Measurements from ENCODE around the gene DNMT3B. TPM values are rescaled to one million over a fixed set of nuclear protein-coding genes. Genes with fewer than 3 reads are reported as not detected.

DNMT3B gene
- total and polyA plus RNA-seq, 2 experiments from 2014 or later = 711 to 2,222 TPM

- TF ChIP-seq CTCF (conservative IDR thresholded peaks at IDR 0.05; ENCODE audit: low read depth in 2 of 2) (no peak), ETS1 (IDR thresholded peaks at IDR 0.05) (no peak), CREB1 (CRISPR knock-in tag; IDR thresholded peaks at IDR 0.05; ENCODE audit: low read depth) (no peak)
Observed at GRCh38 chr20:32841174-32841573, 79.0 kb downstream of the DNMT3B start (continued).

- no peak overlapping the region for H2AFZ ChIP-seq
- H3K9me3 Mint-ChIP-seq = no peaks in the 10 kb centered on the region
- DNase-seq (ENCODE audit: low spot score) (no peak), ATAC-seq (no peak)
- H3K4me3 Mint-ChIP-seq = no peak overlapping the region
- H3K36me3 Mint-ChIP-seq (ENCODE audit: low read depth) = peaks cover 74% of the 10 kb centered on the region
- no peak overlapping the region for H3K27ac Mint-ChIP-seq
- H3K4me1 ChIP-seq (ENCODE audit: insufficient read depth) = no peaks in the 10 kb centered on the region
- peaks cover 37% of the 10 kb centered on the region for H3K36me3 ChIP-seq (ENCODE audit: insufficient read depth)
- H3K27me3 ChIP-seq (ENCODE audit: insufficient read depth) = no peaks in the 10 kb centered on the region
- H3K79me2 ChIP-seq (replicated peaks; ENCODE audit: insufficient read depth) = peaks cover 87% of the 10 kb centered on the region
- no peak overlapping the region for H3K4me3 ChIP-seq
- no peaks in the 10 kb centered on the region for H3K9me2 ChIP-seq (ENCODE audit: insufficient read depth)
- no peak overlapping the region for H3K4me2 ChIP-seq
- H4K20me1 ChIP-seq (replicated peaks; ENCODE audit: insufficient read depth) = peaks cover 38% of the 10 kb centered on the region
- peaks cover 18% of the 10 kb centered on the region for H3F3A ChIP-seq (replicated peaks; ENCODE audit: low read depth)
- H3K27ac ChIP-seq (ENCODE audit: low read depth) = no peak overlapping the region
- H3K27me3 Mint-ChIP-seq (ENCODE audit: insufficient read depth, low read depth, poor library complexity) = peaks cover 6% of the 10 kb centered on the region
- peaks cover 3% of the 10 kb centered on the region; the same call in 2 of the 3 replicates for H3K4me1 Mint-ChIP-seq
- TF ChIP-seq ZNF114 (CRISPR knock-in tag; IDR thresholded peaks at IDR 0.05) (no peak), ZNF462 (CRISPR knock-in tag; IDR thresholded peaks at IDR 0.05) (no peak), NANOG (IDR thresholded peaks at IDR 0.05; ENCODE audit: borderline replicate concordance) (no peak), EZH2 (IDR thresholded peaks at IDR 0.05; ENCODE audit: low read depth, unreplicated experiment) (no peak), POLR2AphosphoS5 (IDR thresholded peaks at IDR 0.05; ENCODE audit: low read depth) (no peak), ZNF331 (CRISPR knock-in tag; IDR thresholded peaks at IDR 0.05; ENCODE audit: low read depth) (no peak), CTCF (conservative IDR thresholded peaks at IDR 0.05; ENCODE audit: low read depth in 2 of 2) (no peak), CREB1 (CRISPR knock-in tag; IDR thresholded peaks at IDR 0.05; ENCODE audit: low read depth) (no peak), STAT1 (IDR thresholded peaks at IDR 0.05; ENCODE audit: unreplicated experiment) (no peak), EZH2phosphoT487 (IDR thresholded peaks at IDR 0.05; ENCODE audit: unreplicated experiment) (no peak), JUNB (IDR thresholded peaks at IDR 0.05; ENCODE audit: unreplicated experiment) (no peak), ETS1 (IDR thresholded peaks at IDR 0.05) (no peak)
Observed at GRCh38 chr20:32841632-32842031, 79.4 kb downstream of the DNMT3B start.

All from GM23338 (cell line).